ENCODE measurements around the gene MYL7.

The MYL7 gene

GRCh38 chr7:44116789-44117666, 24.1 kb downstream of the MYL7 start:
- TF ChIP-seq, protein P1, sequence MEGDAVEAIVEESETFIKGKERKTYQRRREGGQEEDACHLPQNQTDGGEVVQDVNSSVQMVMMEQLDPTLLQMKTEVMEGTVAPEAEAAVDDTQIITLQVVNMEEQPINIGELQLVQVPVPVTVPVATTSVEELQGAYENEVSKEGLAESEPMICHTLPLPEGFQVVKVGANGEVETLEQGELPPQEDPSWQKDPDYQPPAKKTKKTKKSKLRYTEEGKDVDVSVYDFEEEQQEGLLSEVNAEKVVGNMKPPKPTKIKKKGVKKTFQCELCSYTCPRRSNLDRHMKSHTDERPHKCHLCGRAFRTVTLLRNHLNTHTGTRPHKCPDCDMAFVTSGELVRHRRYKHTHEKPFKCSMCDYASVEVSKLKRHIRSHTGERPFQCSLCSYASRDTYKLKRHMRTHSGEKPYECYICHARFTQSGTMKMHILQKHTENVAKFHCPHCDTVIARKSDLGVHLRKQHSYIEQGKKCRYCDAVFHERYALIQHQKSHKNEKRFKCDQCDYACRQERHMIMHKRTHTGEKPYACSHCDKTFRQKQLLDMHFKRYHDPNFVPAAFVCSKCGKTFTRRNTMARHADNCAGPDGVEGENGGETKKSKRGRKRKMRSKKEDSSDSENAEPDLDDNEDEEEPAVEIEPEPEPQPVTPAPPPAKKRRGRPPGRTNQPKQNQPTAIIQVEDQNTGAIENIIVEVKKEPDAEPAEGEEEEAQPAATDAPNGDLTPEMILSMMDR (IDR thresholded peaks at IDR 0.05; ENCODE audit: extremely low read depth, missing control alignments): no peak
- DNase-seq (ENCODE audit: low spot score): no peak

GRCh38 chr7:44116087-44116788, 24.9 kb downstream of the MYL7 start:
- no peak for DNase-seq (ENCODE audit: low spot score)

DNA sequence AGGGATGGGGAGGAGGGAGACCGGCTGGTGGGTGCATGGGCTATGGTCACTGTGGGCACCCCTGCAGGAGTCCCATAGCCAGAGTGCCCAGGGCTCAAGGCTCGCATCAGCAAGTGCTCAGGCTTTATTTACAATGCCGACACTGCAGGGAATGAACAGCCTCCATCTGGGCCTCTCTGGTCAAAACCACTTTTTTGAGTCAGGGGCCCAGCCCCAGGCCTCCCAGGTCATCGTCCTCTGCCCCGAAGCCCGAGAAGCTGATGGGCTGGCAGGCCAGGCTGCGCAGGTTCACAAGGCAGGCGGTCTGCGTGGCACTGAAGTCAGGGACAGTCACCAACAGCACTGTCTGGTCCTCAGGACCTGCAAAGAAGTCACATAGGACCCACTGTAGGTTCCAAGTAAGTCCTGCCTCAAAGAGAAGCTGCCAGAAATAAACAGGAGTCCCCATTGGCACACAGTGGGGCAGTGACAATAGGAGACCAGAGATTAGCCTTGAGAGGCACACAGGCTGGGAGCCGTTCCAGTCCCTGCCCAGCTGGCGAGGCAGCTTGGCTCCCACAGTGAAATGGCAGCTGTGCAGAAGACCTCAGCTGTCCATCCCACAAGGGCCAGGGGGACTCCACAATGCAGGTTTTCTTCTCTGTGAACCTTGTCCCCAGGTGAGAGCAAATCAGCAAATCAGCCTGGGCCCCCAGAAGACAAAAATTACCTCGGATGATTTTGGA, 26.4 kb downstream of the MYL7 start:
- no peak for DNase-seq (ENCODE audit: low spot score)
- TF ChIP-seq, protein P1 (IDR thresholded peaks at IDR 0.05; ENCODE audit: extremely low read depth, missing control alignments): no peak

More at GRCh38 chr7:44116087-44116788, 24.9 kb downstream of the MYL7 start:
- TF ChIP-seq, protein P1 (IDR thresholded peaks at IDR 0.05; ENCODE audit: extremely low read depth, missing control alignments): no peak

- TF ChIP-seq, protein P1 (IDR thresholded peaks at IDR 0.05; ENCODE audit: extremely low read depth, missing control alignments): no peak
- no peak for DNase-seq (ENCODE audit: low spot score)
Measured at GRCh38 chr7:44113764-44114354, 27.3 kb downstream of the MYL7 start.

- peak; percentile 28 for DNase-seq (ENCODE audit: low spot score)
- TF ChIP-seq, protein P1 (IDR thresholded peaks at IDR 0.05; ENCODE audit: extremely low read depth, missing control alignments): no peak
Measured at GRCh38 chr7:44112997-44113763, 28.0 kb downstream of the MYL7 start.

GRCh38 chr7:44112231-44112996, 28.7 kb downstream of the MYL7 start:
- TF ChIP-seq, protein P1 (IDR thresholded peaks at IDR 0.05; ENCODE audit: extremely low read depth, missing control alignments): no peak
- no peak for DNase-seq (ENCODE audit: low spot score)

Data from GM20000 (cell line).